HuH-7.5 (cell line): ENCODE measurements around the gene C19orf25.
A peak's percentile ranks its signal among the peaks of the same experiment; 100 is the strongest.
"Not testable (repeated sequence)": the region's sequence is repeated elsewhere in the genome, so short reads cannot be mapped to it uniquely, and the experiment has no call there.

Experiments
- DNase-seq: peaks from one replicate; pipeline ENCODE4 v3.0.0; 2011; ENCODE audit warnings: low spot score

Gene C19orf25

GRCh38 chr19:1481893-1482360 is 2.9 kb upstream of the C19orf25 start:
- no peak for DNase-seq

GRCh38 chr19:1481224-1481892 is 2.3 kb upstream of the C19orf25 start:
- no peak for DNase-seq

GRCh38 chr19:1477056-1477455 is 2.0 kb downstream of the C19orf25 start:
- DNase-seq, result not testable (repeated sequence)

DNA sequence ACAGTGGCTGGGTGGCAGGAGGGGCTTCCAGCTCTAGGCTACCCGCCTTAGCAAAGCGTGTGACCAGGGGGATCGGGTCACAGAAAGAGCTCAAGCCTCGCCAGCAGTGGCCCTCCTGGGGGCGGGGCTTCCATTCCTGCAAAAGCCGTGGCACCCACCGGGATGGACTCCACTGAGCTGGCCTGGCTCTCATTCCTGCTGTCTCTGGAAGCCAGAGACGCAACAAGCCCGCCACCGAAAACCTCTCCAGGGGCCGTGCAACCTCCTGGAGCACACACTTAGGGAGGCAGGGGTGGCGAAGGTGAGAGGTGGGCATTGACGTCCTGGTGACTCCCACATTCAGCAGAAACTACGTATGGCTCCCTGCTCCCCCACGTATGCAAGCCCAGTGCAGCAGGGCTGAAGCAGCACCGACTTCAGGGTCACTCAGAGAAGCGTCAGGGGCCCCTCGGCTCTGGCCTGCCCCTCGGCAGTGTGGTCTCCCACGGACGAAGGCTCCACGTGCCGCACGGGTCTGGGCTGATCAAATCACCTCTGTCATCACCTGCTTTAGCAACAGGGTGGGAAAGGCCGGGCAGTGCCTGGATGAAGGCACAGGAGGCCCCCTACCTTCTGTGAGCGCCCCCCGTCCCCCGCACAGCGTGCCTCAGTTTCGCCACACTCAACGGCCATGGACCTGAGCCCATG is 3.1 kb downstream of the C19orf25 start:
- DNase-seq, result no peak

DNA sequence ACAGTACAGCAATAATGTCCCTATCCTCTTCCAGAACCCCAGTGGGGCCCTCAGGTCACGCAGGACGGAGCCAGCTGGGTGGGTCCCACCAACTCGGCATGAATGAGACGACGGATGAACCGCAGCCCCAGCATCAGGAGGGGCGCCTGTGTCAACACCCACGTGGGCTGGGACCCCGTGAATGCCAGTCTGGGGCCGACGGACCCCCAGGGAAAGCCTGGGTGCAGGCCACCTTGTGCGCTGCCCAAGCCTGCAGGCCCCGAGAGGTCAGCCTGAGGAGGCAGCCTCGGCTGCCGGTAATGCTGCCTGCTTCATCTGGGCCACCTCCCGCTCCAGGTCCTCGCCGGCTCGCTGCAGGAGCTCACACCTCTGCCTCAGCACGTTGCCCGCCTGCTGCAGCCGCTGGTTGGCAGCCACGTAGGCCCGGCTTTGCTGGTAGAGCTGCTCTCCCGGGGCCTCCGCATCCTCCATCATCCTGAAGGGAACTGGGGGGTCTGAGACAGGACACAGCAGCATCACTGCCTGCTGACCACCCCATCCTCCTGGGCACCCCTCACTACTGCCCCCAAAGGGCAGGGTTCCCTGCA is 4.2 kb downstream of the C19orf25 start:
- DNase-seq, result no peak

DNA sequence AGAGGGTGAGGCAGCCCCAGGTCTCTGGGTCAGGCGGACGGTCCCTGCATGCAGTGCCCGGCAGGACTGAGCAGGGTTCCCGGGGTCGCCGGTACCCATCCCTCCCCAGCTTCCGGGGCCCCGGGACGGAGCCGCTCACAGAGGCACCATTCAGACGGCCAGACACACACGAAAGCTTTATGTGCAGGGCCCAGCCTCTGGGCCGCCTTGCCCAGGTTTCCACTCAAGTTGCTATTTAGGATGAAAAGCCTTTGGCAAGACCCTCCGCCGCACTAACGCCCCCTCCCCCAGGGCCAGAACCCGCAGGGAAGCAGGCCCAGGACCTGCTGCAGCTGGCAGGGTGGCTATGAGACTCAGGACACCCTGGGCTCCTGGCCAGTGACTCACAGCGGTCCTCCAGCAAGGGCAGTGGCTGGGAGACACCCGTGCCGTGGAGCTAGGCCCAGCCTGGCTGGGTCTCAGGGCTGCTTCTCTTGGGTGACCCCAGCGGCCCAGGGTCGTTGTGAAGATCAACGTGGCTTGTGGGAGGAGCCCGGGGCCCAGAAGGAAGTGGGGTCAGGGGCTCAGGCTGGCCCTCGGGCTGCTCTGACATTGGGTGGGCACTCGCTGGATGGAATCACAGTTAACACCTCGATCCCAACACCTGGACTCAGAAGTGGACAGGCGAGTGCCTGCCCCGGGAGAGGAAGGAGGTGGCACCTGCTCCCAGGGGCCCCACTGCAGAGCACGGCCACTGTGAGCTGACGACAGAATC is 4.8 kb downstream of the C19orf25 start:
- DNase-seq, result no peak

GRCh38 chr19:1473085-1473851 is 5.7 kb downstream of the C19orf25 start:
- DNase-seq, result no peak

DNA sequence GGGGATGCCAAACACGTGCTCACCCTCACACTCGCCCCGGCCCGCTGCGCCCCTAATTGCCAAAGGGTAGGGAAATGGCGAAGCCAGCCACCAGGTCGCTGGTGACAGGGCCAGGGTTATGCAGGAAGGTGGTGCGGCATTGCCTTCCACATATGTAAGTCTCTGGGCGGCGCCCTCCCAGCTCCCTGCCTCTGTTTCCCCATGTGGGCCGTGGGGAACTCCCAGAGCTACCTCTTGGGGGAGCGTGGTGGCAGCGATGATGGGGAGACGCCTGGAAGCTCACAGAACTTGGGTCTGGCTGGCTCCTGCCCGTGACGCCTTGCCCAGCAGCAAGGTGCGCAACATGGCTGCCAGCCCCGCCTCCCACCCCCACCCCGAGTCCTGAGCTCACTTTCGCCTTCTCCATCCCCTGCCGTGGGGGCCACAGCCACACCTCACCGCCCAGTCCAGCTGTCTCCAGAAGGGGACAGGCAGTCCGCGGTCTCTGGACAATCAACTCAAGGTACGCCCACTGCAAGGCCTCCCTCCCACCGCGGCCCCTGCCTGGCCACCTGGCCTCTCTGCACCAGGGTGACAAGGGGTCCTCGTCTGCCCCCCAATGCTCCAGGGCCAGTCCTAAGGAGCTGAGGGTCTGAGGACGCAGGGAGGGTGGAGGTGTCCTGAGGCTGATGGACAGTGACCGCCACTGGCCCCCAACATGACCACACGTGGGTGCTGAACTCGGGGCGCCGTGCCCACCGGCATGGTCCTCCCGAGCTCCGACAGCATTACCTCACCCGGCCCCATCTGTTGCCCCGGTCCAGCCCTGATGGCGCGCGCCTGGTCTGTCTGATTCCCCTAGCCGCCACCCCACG is 6.6 kb downstream of the C19orf25 start:
- no peak for DNase-seq

GRCh38 chr19:1471515-1472160 is 7.4 kb downstream of the C19orf25 start:
- no peak for DNase-seq

- peak; percentile 89 for DNase-seq
These were observed 8.0 kb downstream of the C19orf25 start for GRCh38 chr19:1471010-1471514.

GRCh38 chr19:1470305-1471009 is 8.6 kb downstream of the C19orf25 start:
- peak; percentile 95 for DNase-seq

GRCh38 chr19:1470055-1470304 is 9.0 kb downstream of the C19orf25 start:
- no peak for DNase-seq

DNA sequence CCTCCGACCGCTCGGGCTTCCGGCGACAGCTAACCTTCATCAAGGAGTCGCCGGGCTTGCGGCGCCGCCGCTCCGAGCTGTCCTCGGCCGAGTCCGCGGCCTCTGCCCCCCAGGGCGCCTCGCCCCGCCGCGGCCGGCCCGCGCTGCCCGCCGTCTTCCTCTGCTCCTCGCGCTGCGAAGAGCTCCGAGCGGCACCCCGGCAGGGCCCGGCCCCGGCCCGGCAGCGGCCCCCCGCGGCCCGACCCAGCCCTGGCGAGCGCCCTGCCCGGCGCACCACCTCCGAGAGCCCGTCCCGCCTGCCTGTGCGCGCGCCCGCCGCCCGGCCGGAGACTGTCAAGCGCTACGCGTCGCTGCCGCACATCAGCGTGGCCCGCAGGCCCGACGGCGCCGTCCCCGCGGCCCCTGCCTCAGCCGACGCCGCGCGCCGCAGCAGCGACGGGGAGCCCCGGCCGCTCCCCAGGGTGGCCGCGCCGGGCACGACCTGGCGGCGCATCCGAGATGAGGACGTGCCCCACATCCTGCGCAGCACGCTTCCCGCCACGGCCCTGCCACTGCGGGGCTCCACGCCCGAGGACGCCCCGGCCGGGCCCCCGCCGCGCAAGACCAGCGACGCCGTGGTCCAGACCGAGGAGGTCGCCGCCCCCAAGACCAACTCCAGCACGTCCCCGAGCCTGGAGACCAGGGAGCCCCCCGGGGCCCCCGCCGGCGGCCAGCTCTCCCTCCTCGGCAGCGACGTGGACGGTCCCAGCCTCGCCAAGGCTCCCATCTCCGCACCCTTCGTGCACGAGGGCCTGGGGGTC is 9.6 kb downstream of the C19orf25 start:
- DNase-seq, result peak; percentile 90

DNA sequence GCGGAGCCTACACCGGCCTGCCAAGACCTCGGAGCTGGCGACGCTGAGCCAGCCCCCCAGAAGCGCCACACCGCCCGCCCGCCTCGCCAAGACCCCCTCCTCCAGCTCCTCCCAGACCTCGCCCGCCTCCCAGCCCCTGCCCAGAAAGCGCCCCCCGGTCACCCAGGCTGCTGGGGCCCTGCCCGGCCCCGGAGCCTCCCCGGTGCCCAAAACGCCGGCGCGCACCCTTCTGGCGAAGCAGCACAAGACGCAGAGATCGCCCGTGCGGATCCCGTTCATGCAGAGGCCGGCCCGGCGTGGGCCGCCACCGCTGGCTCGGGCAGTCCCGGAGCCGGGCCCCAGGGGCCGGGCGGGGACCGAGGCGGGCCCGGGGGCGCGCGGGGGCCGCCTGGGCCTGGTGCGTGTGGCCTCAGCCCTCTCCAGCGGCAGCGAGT is 10.2 kb downstream of the C19orf25 start:
- peak; percentile 94 for DNase-seq

GRCh38 chr19:1468274-1468820 is 10.7 kb downstream of the C19orf25 start:
- no peak for DNase-seq

- no peak for DNase-seq
These were observed 11.3 kb downstream of the C19orf25 start for GRCh38 chr19:1467490-1468273.

DNA sequence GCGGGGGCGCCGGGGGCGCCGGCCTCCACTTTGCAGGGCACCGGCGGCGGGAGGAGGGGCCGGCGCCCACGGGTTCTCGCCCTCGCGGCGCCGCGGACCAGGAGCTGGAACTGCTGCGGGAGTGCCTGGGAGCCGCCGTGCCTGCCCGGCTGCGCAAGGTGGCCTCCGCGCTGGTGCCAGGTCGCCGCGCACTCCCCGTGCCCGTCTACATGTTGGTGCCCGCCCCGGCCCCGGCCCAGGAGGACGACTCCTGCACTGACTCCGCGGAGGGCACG is 11.9 kb downstream of the C19orf25 start:
- DNase-seq, result no peak
